Mammary epithelial cell (primary cell): ENCODE measurements around the gene ZNF23.

Experiments used
- CTCF ChIP-seq, 2 donors: IDR thresholded peaks in 1 of 2; conservative IDR thresholded peaks in 1 of 2; 2 replicates each; pipeline ENCODE4 v1.5.1; 2011 to 2012; ENCODE audit warnings: inconsistent platforms in 2 of 2, low read length in 2 of 2, mild to moderate bottlenecking in 2 of 2, control low read depth in 1 of 2, low read depth in 1 of 2; ENCODE audit not compliant: insufficient read depth in 1 of 2; ENCODE audit errors: extremely low read depth in 1 of 2
- EZH2 ChIP-seq: IDR thresholded peaks from 2 replicates; pipeline ENCODE4 v1.6.1; 2012; ENCODE audit warnings: low read length, inconsistent platforms, borderline replicate concordance

- TF ChIP-seq EZH2 = no peak
- peak in 1 of 2 donors; percentile 28 for TF ChIP-seq CTCF (conservative IDR thresholded peaks at IDR 0.05 in 1 of 2, IDR thresholded peaks at IDR 0.05 in 1 of 2; ENCODE audit: extremely low read depth in 1 of 2, insufficient read depth in 1 of 2, low read depth in 1 of 2, low read length in 2 of 2)
Observed at GRCh38 chr16:71461686-71462648, at the start of gene ZNF23.
